Stimulated activated CD4-positive, alpha-beta T cell treated with anti-CD3 and anti-CD28 coated beads, Interleukin-2, amount 100 ng/mL, for 4 hours (primary cell): ENCODE measurements around the gene FBXO38.

ENCODE experiments used
- DNase-seq: peaks from one replicate; pipeline ENCODE4 v3.0.0-alpha.2; 2020; ENCODE audit warnings: low read depth

FBXO38 gene

GRCh38 chr5:148474025-148474511 lies 90.3 kb downstream of the FBXO38 start:
- DNase-seq, result no peak

GRCh38 chr5:148476302-148476701 lies 92.5 kb downstream of the FBXO38 start:
- no peak for DNase-seq

GRCh38 chr5:148477429-148477828 lies 93.7 kb downstream of the FBXO38 start:
- DNase-seq, result no peak

DNA sequence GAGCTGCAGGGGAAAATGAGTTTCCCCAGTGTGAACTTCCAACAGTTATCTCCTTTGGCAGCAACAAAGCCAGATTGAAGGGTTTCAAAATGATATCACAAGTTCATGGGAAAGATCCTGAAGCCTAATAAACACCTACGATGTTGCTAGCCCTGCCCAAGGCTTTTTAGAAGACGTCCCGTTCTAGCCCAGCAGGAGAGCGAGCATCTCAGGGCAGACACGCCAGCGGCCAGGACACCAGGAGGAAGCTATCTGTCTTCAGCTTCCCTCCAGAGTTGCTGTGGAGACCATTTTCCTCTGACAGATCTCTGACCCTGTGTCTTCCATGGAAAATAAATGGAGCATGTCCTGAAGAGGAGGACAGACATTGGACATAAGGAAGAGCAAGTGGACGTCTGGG lies 98.4 kb downstream of the FBXO38 start:
- DNase-seq, result no peak

- peak; percentile 31 for DNase-seq
Measured at GRCh38 chr5:148482697-148483462, 99.1 kb downstream of the FBXO38 start.

DNA sequence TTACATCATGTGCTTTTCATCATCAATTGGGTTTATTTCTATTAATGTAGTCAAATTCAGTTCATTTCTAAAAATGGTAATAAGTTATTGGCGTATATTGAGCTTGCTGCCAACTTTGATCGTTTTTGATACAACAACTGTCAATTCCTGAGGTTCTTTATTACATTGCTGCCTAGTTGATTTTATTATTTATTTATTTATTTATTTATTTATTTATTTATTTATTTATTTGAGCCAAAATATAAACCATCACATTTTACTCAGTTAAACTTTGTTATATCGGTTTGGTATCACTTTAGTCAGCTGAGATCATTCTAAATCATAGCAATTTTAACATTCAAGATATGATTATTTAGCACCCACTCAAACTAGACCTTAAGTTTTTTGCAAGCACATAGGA lies 100.0 kb downstream of the FBXO38 start:
- no peak for DNase-seq

GRCh38 chr5:148484651-148485050 lies 100.9 kb downstream of the FBXO38 start:
- no peak for DNase-seq

DNA sequence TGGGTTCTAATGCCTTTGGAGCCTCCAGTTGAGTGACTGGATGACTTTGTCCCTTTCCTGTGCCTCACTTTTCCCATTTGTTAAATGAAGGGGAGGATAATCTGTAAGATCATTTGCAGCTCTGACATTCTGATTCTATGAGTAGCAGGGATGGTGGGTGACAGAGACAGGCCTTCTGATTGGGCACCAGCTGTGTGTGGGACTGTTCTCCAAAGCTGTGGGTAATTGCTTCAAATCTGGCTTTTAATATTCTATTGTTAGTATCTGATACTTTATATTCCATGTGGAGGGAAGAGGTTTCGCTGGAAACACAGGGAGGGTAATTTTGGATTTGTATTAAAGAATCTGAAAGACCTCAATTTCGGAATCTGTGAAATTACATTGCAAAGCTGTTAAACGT lies 102.7 kb downstream of the FBXO38 start:
- DNase-seq, result no peak

- DNase-seq, result no peak
Measured at GRCh38 chr5:148488757-148489156, 105.0 kb downstream of the FBXO38 start.

GRCh38 chr5:148491015-148491792 lies 107.4 kb downstream of the FBXO38 start:
- DNase-seq, result no peak

GRCh38 chr5:148491793-148492184 lies 108.0 kb downstream of the FBXO38 start:
- DNase-seq, result no peak

DNA sequence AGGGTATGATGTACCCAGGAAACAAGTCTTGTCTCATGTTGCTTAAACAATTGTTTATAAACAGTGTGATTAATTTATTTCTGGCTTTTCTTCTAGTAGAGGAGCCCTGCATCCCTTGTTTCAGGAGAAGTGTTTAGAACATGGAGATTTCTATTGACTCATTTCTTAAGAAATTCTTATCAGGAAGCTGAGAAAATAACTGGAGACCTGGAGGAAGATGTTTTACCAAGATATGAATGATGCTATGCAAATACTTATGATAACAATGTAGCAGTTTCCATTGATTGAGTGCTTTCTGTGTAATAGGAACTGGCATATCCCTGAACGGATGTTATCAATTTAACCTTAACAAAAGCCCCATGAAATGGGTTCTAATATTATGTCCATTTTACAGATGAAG lies 108.6 kb downstream of the FBXO38 start:
- DNase-seq, result no peak
